ENCODE results near the gene JAGN1. TPM values are rescaled to one million over a fixed set of nuclear protein-coding genes. Genes with fewer than 3 reads are reported as not detected.

JAGN1 gene
- polyA plus RNA-seq, 1 of the 3 experiments (the other 2 are of a cell fraction): 41.6 TPM

GRCh38 chr3:9878700-9879099 lies 11.7 kb upstream of the JAGN1 start:
- peaks cover 0 to 2% of the 10 kb centered on the region in 2 experiments; a peak in 1 of 4 replicates for H3K4me1 ChIP-seq (ENCODE audit: control insufficient read depth in 1 of 2, insufficient read depth in 2 of 2, low read depth in 1 of 2, low read length in 1 of 2)
- H2AFZ ChIP-seq (ENCODE audit: low read depth): no peak overlapping the region
- H3K4me3 ChIP-seq (ENCODE audit: low read depth in 2 of 2, low read length in 1 of 2): no peak overlapping the region
- H3K27ac ChIP-seq (ENCODE audit: low read depth in 2 of 2, low read length in 1 of 2): no peak overlapping the region
- H3K79me2 ChIP-seq (ENCODE audit: insufficient read depth): no peaks in the 10 kb centered on the region
- H3K36me3 ChIP-seq (replicated peaks in 1 of 2; ENCODE audit: control insufficient read depth in 1 of 2, insufficient read depth in 2 of 2, low read length in 1 of 2): no peaks in the 10 kb centered on the region
- no peaks in the 10 kb centered on the region for H4K20me1 ChIP-seq (ENCODE audit: insufficient read depth)
- no peak overlapping the region for H3K9ac ChIP-seq
- TF ChIP-seq, protein P1, sequence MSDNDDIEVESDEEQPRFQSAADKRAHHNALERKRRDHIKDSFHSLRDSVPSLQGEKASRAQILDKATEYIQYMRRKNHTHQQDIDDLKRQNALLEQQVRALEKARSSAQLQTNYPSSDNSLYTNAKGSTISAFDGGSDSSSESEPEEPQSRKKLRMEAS (IDR thresholded peaks at IDR 0.05; ENCODE audit: low read depth): no peak
- TF ChIP-seq GATA2 (CRISPR knock-in tag; IDR thresholded peaks at IDR 0.05): no peak
- DNase-seq: no peak
- CTCF ChIA-PET: interaction anchor here (1.7 kb wide), 1 partner anchor 54 kb away, joined by 7 read pairs; the partner anchor contains the start of gene CRELD1
- POLR2A ChIA-PET: no interaction called here
- H3K4me2 ChIP-seq: no peak overlapping the region
- H3F3A ChIP-seq (replicated peaks; ENCODE audit: insufficient read depth): peaks cover 7% of the 10 kb centered on the region
- 50% methylated on average over 2 of the region's 5 CpGs for WGBS (ENCODE audit: low lambda C conversion rate)
- H3K9me2 ChIP-seq: no peaks in the 10 kb centered on the region
- no peaks in the 10 kb centered on the region for H3K27me3 ChIP-seq (ENCODE audit: insufficient read depth)
- H3K9me3 ChIP-seq: no peaks in the 10 kb centered on the region

DNA sequence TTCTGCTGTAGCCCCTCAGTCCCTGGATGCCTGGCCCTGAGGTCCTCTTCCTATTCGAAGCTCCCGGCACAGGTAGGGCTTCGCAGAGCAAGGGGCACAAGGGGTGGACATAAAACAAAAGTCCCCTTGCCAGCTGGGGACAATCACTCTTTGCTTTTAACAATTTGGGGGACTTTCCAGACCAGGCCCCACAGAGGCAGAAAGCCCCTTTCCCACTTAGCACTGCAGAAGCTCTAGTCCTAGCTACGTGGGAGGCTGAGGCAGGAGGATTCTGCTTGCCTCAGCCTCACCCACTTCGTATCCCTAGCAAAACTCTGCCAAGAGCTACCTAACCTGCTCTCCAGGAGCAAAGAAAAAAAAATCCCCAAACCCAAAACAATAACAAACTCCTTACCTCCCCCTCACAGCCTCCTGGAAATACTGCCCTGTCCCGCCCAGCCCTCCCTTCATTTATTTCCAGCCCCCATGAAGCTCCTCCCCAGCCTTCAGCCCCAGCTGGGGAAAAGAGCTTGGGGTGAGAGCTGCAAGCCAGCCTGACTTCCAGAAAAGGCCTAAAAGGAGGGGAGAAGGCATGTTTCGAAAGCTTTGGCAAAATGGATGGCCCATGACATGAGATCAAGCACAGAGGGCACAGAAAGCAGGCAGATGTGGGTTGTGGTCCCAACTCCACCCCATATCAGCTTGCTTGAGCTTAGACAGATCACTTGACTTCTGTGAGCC lies 10.4 kb upstream of the JAGN1 start, which contains the start of gene CIDEC:
Gene CIDEC (minus strand): TSS at position 424 of the 720 bp plus-strand sequence. CDS start 1,767 bp downstream, outside the sequence.
- no peaks in the 10 kb centered on the region for H3K36me3 ChIP-seq (replicated peaks in 1 of 2; ENCODE audit: control insufficient read depth in 1 of 2, insufficient read depth in 2 of 2, low read length in 1 of 2)
- no peak within 1 kb of the TSS for H2AFZ ChIP-seq (ENCODE audit: low read depth)
- peaks cover 17% of the 10 kb centered on the region for H3F3A ChIP-seq (replicated peaks; ENCODE audit: insufficient read depth)
- no peaks in the 10 kb centered on the region for H3K79me2 ChIP-seq (ENCODE audit: insufficient read depth)
- no peaks in the 10 kb centered on the region for H3K27me3 ChIP-seq (ENCODE audit: insufficient read depth)
- no peak within 1 kb of the TSS for H3K27ac ChIP-seq (ENCODE audit: low read depth in 2 of 2, low read length in 1 of 2)
- no peak within 1 kb of the TSS for H3K9ac ChIP-seq
- H3K9me2 ChIP-seq: no peaks in the 10 kb centered on the region
- H3K4me2 ChIP-seq: no peak within 1 kb of the TSS
- WGBS (ENCODE audit: low lambda C conversion rate): 88% methylated on average over 7 of the region's 7 CpGs
- peaks cover 2 to 11% of the 10 kb centered on the region in 2 experiments; a peak in 1 of 4 replicates for H3K4me1 ChIP-seq (ENCODE audit: control insufficient read depth in 1 of 2, insufficient read depth in 2 of 2, low read depth in 1 of 2, low read length in 1 of 2)
- no peaks in the 10 kb centered on the region for H3K9me3 ChIP-seq
- CTCF ChIA-PET: interaction anchor here (1.7 kb wide), 1 partner anchor 53 kb away, joined by 7 read pairs; the partner anchor contains the start of gene CRELD1
- DNase-seq: no peak
- no peaks in the 10 kb centered on the region for H4K20me1 ChIP-seq (ENCODE audit: insufficient read depth)
- TF ChIP-seq EP300 (IDR thresholded peaks at IDR 0.05; ENCODE audit: borderline replicate concordance in 1 of 2, low read depth in 1 of 2, low read length in 1 of 2): no peak
- TF ChIP-seq POLR2AphosphoS5 (IDR thresholded peaks at IDR 0.05; ENCODE audit: low read depth, low read length): no peak
- TF ChIP-seq USF2 (IDR thresholded peaks at IDR 0.05; ENCODE audit: borderline replicate concordance, low read depth, low read length): no peak
- TF ChIP-seq MEF2A (IDR thresholded peaks at IDR 0.05; ENCODE audit: borderline replicate concordance, low read depth): no peak
- TF ChIP-seq, protein P2, sequence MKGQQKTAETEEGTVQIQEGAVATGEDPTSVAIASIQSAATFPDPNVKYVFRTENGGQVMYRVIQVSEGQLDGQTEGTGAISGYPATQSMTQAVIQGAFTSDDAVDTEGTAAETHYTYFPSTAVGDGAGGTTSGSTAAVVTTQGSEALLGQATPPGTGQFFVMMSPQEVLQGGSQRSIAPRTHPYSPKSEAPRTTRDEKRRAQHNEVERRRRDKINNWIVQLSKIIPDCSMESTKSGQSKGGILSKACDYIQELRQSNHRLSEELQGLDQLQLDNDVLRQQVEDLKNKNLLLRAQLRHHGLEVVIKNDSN (IDR thresholded peaks at IDR 0.05; ENCODE audit: borderline replicate concordance, low read depth): no peak
- no peak for TF ChIP-seq REST (IDR thresholded peaks at IDR 0.05; ENCODE audit: low read depth, low read length)
- TF ChIP-seq CTCF (IDR thresholded peaks at IDR 0.05): no peak
- no peak for TF ChIP-seq YY1 (IDR thresholded peaks at IDR 0.05; ENCODE audit: low read depth)
- no peak for TF ChIP-seq RFX5 (IDR thresholded peaks at IDR 0.05; ENCODE audit: low read length)
- TF ChIP-seq EZH2phosphoT487 (IDR thresholded peaks at IDR 0.05; ENCODE audit: borderline replicate concordance, low read depth): no peak
- no peak for TF ChIP-seq RAD21 (IDR thresholded peaks at IDR 0.05; ENCODE audit: low read length)
- TF ChIP-seq GATA2 (CRISPR knock-in tag; IDR thresholded peaks at IDR 0.05): no peak
- no peak for TF ChIP-seq TAF1 (IDR thresholded peaks at IDR 0.05; ENCODE audit: borderline replicate concordance, low read depth, low read length)
- TF ChIP-seq MXI1 (IDR thresholded peaks at IDR 0.05; ENCODE audit: low read depth, low read length): no peak
- no peak for TF ChIP-seq SIN3A (IDR thresholded peaks at IDR 0.05; ENCODE audit: borderline replicate concordance, low read depth, low read length)
- no peak within 1 kb of the TSS for H3K4me3 ChIP-seq (ENCODE audit: low read depth in 2 of 2, low read length in 1 of 2)
- POLR2A ChIA-PET: no interaction called here
